ENCODE measurements around the gene CAST.

The CAST gene

GRCh38 chr5:96625365-96625764 is 36.8 kb upstream of the CAST start:
- Histone ChIP-seq H3F3A (ENCODE audit: insufficient read depth) (no peaks in the 10 kb centered on the region), H3K36me3 (ENCODE audit: low read length) (no peaks in the 10 kb centered on the region), H4K20me1 (ENCODE audit: low read depth, low read length) (no peaks in the 10 kb centered on the region), H3K27me3 (ENCODE audit: low read length) (no peaks in the 10 kb centered on the region), H3K9me3 (ENCODE audit: insufficient read depth, low read length) (no peaks in the 10 kb centered on the region), H3K4me2 (ENCODE audit: low read depth, low read length, poor library complexity, severe bottlenecking) (no peak overlapping the region), H3K79me2 (ENCODE audit: insufficient read depth, low read length) (no peaks in the 10 kb centered on the region), H3K4me3 (ENCODE audit: insufficient read depth, low read length, poor library complexity, severe bottlenecking) (no peak overlapping the region), H2AFZ (ENCODE audit: low read depth, low read length, severe bottlenecking) (no peak overlapping the region), H3K9me2 (replicated peaks; ENCODE audit: insufficient read depth, low read length) (no peaks in the 10 kb centered on the region), H3K9ac (ENCODE audit: low read length) (no peak overlapping the region), H3K27ac (ENCODE audit: low read depth, low read length) (no peak overlapping the region)
- TF ChIP-seq CTCF (IDR thresholded peaks at IDR 0.05; ENCODE audit: insufficient read depth, low read length, poor library complexity, severe bottlenecking), result no peak
- TF ChIP-seq EZH2phosphoT487 (conservative IDR thresholded peaks at IDR 0.05; ENCODE audit: low read length), result no peak

- Histone ChIP-seq H2AFZ (ENCODE audit: low read depth, low read length, severe bottlenecking) (no peak overlapping the region), H3K9me3 (ENCODE audit: insufficient read depth, low read length) (no peaks in the 10 kb centered on the region), H3K27ac (ENCODE audit: low read depth, low read length) (no peak overlapping the region), H4K20me1 (ENCODE audit: low read depth, low read length) (no peaks in the 10 kb centered on the region), H3F3A (ENCODE audit: insufficient read depth) (no peaks in the 10 kb centered on the region), H3K4me2 (ENCODE audit: low read depth, low read length, poor library complexity, severe bottlenecking) (no peak overlapping the region), H3K27me3 (ENCODE audit: low read length) (no peaks in the 10 kb centered on the region), H3K9me2 (replicated peaks; ENCODE audit: insufficient read depth, low read length) (no peaks in the 10 kb centered on the region), H3K79me2 (ENCODE audit: insufficient read depth, low read length) (no peaks in the 10 kb centered on the region), H3K4me3 (ENCODE audit: insufficient read depth, low read length, poor library complexity, severe bottlenecking) (no peak overlapping the region), H3K9ac (ENCODE audit: low read length) (no peak overlapping the region), H3K36me3 (ENCODE audit: low read length) (no peaks in the 10 kb centered on the region)
- no peak for TF ChIP-seq CTCF (IDR thresholded peaks at IDR 0.05; ENCODE audit: insufficient read depth, low read length, poor library complexity, severe bottlenecking)
- no peak for TF ChIP-seq EZH2phosphoT487 (conservative IDR thresholded peaks at IDR 0.05; ENCODE audit: low read length)
Measured at GRCh38 chr5:96626956-96627355, 35.2 kb upstream of the CAST start.

- H3K9me2 ChIP-seq (replicated peaks; ENCODE audit: insufficient read depth, low read length), result no peaks in the 10 kb centered on the region
- no peaks in the 10 kb centered on the region for H3K27me3 ChIP-seq (ENCODE audit: low read length)
- no peaks in the 10 kb centered on the region for H3K36me3 ChIP-seq (ENCODE audit: low read length)
- no peak overlapping the region for H2AFZ ChIP-seq (ENCODE audit: low read depth, low read length, severe bottlenecking)
- H4K20me1 ChIP-seq (ENCODE audit: low read depth, low read length), result no peaks in the 10 kb centered on the region
- TF ChIP-seq CTCF (IDR thresholded peaks at IDR 0.05; ENCODE audit: insufficient read depth, low read length, poor library complexity, severe bottlenecking) (no peak), EZH2phosphoT487 (conservative IDR thresholded peaks at IDR 0.05; ENCODE audit: low read length) (no peak)
- H3K9me3 ChIP-seq (ENCODE audit: insufficient read depth, low read length), result no peaks in the 10 kb centered on the region
- H3K79me2 ChIP-seq (ENCODE audit: insufficient read depth, low read length), result no peaks in the 10 kb centered on the region
- no peaks in the 10 kb centered on the region for H3F3A ChIP-seq (ENCODE audit: insufficient read depth)
- no peak overlapping the region for H3K4me2 ChIP-seq (ENCODE audit: low read depth, low read length, poor library complexity, severe bottlenecking)
- no peak overlapping the region for H3K4me3 ChIP-seq (ENCODE audit: insufficient read depth, low read length, poor library complexity, severe bottlenecking)
- H3K27ac ChIP-seq (ENCODE audit: low read depth, low read length), result no peak overlapping the region
- H3K9ac ChIP-seq (ENCODE audit: low read length), result no peak overlapping the region
Measured at GRCh38 chr5:96627792-96628398, 34.3 kb upstream of the CAST start.

All from SU-DHL-6 (cell line).